ENCODE measurements around the gene DEFB113. TPM values are rescaled to one million over a fixed set of nuclear protein-coding genes. Genes with fewer than 3 reads are reported as not detected.

DEFB113 gene
- total RNA-seq, 1 experiment from 2014 or later: not detected

DNA sequence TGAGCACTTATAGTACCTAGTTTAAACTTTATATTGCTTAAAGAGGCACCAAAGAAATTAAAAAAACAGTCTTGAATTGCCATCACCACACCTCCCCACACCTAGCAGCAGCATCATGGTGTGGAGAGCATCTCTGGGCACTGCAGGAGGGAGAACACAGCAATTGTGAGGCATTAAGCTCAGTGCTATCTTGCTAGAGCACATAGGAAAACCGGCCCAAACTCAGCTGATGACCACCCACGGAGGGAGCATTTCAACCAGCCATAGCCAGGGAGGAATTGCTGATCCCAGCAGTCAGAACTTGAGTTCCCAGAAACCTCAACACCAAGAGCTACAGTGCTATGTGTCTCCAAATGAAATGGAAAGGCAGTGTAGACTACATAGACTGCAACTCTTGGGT, 19.5 kb upstream of the DEFB113 start:
- Histone ChIP-seq H2BK15ac (ENCODE audit: low read depth, low read length) (no peak overlapping the region), H3K27ac (ENCODE audit: insufficient read length, low read depth, low read length) (no peak overlapping the region), H3T11ph (ENCODE audit: low read length) (no peak overlapping the region), H4K20me1 (ENCODE audit: control insufficient read depth, insufficient read depth, insufficient read length) (no peaks in the 10 kb centered on the region), H3K23me2 (ENCODE audit: insufficient read length, low read depth, low read length, poor library complexity, severe bottlenecking) (no peaks in the 10 kb centered on the region), H3K9me3 (ENCODE audit: control insufficient read depth, low read depth, low read length) (no peaks in the 10 kb centered on the region), H3K9ac (ENCODE audit: extremely low read depth, insufficient read length, low read length) (no peak overlapping the region), H2BK20ac (ENCODE audit: low read depth, low read length, poor library complexity, severe bottlenecking) (no peak overlapping the region), H4K91ac (ENCODE audit: insufficient read length, low read depth, low read length) (no peak overlapping the region), H4K8ac (replicated peaks; ENCODE audit: insufficient read length, low read depth, low read length) (no peak overlapping the region), H3K23ac (ENCODE audit: insufficient read length, low read depth, low read length) (no peak overlapping the region), H2AFZ (ENCODE audit: low read length) (no peak overlapping the region), H3K4me1 (ENCODE audit: insufficient read depth, low read length) (no peaks in the 10 kb centered on the region; the same call in 1 of the 2 replicates), H3K27me3 (ENCODE audit: insufficient read depth, low read length) (no peaks in the 10 kb centered on the region), H2BK5ac (ENCODE audit: insufficient read length, low read length) (no peak overlapping the region), H2BK120ac (ENCODE audit: low read depth, low read length, poor library complexity, severe bottlenecking) (no peak overlapping the region), H3K4me2 (ENCODE audit: insufficient read depth, insufficient read length, low read length) (no peak overlapping the region), H3K79me1 (ENCODE audit: insufficient read depth, low read depth, low read length, poor library complexity, severe bottlenecking) (no peaks in the 10 kb centered on the region), H2AK5ac (ENCODE audit: insufficient read length, low read length) (no peak overlapping the region), H3K79me2 (ENCODE audit: insufficient read depth, low read length) (no peaks in the 10 kb centered on the region), H3K56ac (ENCODE audit: insufficient read length, low read depth, low read length) (no peak overlapping the region), H4K5ac (ENCODE audit: insufficient read length, low read depth, low read length) (no peak overlapping the region), H3K18ac (ENCODE audit: insufficient read length, low read depth, low read length) (no peak overlapping the region), H3K14ac (ENCODE audit: insufficient read depth, low read length) (no peak overlapping the region), H2BK12ac (ENCODE audit: insufficient read length, low read depth, low read length) (no peak overlapping the region), H3K4ac (ENCODE audit: low read depth, low read length) (no peak overlapping the region)
- WGBS (ENCODE audit: extremely low coverage, insufficient read length, low lambda C conversion rate): no CpG with 5 or more reads among the region's 2 CpGs
- no peaks in the 10 kb centered on the region for H3K9me3 Mint-ChIP-seq
- TF ChIP-seq, protein P1, sequence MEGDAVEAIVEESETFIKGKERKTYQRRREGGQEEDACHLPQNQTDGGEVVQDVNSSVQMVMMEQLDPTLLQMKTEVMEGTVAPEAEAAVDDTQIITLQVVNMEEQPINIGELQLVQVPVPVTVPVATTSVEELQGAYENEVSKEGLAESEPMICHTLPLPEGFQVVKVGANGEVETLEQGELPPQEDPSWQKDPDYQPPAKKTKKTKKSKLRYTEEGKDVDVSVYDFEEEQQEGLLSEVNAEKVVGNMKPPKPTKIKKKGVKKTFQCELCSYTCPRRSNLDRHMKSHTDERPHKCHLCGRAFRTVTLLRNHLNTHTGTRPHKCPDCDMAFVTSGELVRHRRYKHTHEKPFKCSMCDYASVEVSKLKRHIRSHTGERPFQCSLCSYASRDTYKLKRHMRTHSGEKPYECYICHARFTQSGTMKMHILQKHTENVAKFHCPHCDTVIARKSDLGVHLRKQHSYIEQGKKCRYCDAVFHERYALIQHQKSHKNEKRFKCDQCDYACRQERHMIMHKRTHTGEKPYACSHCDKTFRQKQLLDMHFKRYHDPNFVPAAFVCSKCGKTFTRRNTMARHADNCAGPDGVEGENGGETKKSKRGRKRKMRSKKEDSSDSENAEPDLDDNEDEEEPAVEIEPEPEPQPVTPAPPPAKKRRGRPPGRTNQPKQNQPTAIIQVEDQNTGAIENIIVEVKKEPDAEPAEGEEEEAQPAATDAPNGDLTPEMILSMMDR (conservative IDR thresholded peaks at IDR 0.05): no peak
- no peaks in the 10 kb centered on the region for H3K27me3 Mint-ChIP-seq (ENCODE audit: low read depth)
- no peak overlapping the region for H3K4me3 Mint-ChIP-seq
- H3K36me3 Mint-ChIP-seq (ENCODE audit: insufficient read depth in 1 of 3, low read depth in 3 of 3): no peaks in the 10 kb centered on the region; a peak in 1 of 7 replicates
- no peak for DNase-seq
- H3K27ac Mint-ChIP-seq: no peak overlapping the region
- H3K4me1 Mint-ChIP-seq: peaks cover 2 to 3% of the 10 kb centered on the region in 2 experiments; a peak in 2 of 4 replicates
